CD4-positive, alpha-beta T cell treated with Interleukin-17A for 4 hours (primary cell): Measurements from ENCODE around the gene DLGAP4.
A peak's percentile ranks its signal among the peaks of the same experiment; 100 is the strongest.

Experiments
- DNase-seq: peaks from one replicate; pipeline ENCODE4 v3.0.0-alpha.2; 2020; ENCODE audit warnings: mixed read lengths

DLGAP4 gene

DNA sequence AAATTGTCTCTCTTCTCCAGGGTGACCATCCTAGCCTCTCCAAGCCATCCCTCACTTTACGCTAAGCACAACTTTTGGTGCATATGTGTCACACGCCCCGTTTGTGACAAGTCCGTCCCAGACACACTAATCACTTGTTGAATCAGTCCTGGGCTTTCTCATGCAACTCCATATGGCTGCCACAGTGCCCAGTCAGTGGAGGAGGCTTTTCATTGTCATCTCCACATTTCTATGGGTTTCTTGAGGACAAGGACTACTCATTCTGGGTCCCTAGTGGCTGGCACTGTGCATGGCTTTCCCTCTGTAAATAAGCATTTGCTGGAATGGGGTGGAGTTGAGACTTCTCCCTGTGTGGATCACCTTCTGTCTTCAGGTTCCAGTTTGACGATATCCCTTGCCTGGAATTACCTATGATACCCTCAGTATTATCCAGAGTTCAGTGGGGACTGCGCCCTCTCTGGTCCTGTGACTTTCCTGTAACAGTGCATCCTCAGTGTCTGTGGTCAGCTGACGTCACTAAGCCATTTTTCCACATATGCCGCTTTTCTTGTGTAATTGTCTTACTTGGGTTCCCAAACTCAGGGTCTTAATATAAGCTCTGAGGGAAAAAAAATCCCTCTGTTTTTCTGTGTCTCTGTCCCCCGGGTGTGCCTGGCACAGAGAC lies 175.4 kb downstream of the DLGAP4 start:
- DNase-seq: no peak

DNA sequence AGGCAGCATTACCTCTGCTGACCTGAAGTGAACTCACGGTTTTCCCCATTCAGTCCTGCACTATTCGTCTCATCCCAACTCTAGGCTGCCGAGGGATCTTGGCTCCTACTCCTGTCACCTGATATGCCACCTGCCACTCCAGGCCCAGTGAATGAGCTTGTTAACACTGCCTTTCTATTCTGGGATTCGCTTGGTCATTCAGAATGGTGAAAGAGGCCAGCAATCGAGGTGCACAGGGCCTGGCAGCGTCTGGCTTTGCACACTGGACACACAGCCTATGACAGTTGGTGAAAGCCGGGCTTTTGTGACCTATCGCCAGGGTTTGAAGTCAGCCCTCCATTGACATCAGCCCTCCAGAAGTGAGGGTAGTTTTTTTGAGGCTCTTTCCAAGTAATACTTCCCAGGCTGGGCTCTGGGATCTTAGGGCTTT lies 175.9 kb downstream of the DLGAP4 start:
- no peak for DNase-seq

DNA sequence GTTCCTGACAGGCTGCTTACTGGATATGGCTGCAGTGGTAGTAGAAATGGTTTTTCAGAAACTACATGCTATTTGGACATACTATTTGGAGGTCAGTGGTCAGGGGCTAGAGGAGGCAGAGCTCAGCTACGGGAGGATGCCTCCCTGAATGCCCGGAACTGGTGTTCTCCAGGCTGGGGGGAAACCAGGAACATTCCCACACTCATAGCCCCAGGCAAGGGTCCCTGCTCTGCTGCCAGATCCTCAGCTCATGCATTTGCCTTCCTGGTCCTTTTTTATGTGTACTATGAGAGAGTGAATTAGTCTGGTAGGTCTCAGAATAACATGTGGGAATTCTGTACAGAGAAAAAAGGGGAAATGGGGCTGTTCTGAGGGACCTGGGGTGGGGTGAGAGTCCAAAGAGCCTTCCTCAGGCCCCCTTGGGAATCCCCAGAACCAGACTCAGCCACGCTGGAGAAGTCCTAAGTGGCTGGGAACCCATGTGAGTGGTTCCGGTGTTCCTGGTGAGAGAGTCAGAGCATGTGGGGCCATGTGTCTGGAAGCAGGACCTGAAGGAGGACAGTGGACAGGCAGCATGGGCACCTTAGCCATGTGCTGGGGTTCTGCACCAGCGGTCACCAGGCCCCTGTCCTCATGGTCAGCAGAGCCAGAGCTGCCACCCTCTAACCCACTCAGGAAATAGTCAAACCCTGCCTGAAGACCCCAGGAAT lies 177.2 kb downstream of the DLGAP4 start:
- DNase-seq: no peak

DNA sequence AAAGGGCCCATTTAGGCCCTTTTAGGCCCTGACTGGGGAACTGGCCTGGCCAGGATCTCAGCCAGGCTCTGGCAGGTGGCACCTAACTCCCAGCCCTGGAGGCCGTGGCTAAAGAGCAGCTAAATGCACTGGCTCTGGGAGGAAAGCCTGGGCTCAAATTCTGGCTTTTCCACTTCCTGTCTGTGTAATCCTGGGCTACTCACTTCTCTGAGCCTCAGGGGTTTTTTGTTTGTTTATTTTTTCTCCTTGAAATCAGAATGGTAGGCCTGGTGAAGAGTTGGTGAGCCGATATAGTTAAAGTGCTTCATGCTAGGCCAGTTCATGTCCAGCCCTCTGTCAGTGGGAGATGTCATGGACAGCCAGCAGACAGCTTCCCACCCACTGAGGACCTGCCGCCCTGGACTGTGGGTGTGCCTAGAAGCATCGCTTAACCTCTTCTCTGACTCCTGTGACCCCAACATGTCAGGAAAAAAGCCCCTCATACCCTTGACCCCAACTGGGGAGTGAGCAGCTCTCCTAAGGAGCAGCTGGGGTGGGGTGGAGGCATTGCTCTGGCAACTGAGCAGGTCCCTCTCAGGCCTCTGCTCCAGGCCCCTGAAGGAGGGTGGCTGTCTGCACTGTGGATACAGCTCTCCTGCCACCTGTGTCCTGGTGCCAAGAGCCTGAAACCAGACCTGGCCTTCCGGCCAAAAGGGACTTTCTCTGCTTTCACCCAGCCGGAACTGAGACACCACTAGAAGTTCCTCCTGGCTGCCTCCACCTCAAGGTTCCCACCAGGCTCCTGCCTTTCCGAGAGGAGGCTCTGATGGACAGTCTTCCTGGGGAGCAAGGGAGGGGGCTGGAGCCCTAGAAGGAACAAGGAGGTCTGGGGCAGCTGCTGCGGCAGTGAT lies 178.0 kb downstream of the DLGAP4 start:
- no peak for DNase-seq

DNA sequence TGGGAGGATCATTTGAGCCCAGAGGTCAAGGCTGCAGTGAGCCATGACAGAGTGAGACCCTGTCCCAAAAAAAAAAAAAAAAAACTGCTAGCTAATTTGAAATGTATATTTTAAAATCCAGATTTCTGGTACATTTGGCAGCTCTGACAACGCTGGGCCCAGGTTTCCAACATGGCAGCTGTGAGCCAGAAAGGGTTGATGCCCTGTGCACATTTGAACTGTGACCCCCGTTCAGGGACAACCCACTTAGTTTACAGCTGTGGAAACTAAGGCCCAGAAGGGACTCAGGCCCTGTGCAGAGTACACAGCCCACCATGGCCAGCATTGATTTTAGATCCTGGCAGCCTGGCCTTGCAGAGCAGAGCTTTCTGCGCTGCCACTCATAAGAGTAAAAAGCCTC lies 179.1 kb downstream of the DLGAP4 start:
- no peak for DNase-seq

DNA sequence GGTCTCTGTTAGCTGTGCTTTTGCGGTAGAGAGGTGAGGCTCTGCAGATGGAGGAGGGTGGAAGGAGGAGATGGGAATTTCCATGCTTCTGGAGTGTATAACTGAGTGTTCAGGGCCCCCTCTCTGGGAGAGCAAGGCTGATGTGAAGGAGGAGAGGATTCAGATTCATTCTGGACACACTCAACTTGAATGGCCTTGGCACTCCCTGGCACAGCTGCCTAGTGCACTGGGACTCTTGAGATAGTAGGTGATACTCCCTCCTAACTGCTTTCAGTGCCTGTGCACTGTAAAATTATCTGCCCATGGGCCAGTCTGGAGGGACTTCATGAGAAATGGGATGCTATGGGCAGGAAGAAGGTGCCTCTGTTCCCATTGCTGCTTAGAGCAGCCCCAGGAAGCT lies 180.9 kb downstream of the DLGAP4 start:
- no peak for DNase-seq

DNA sequence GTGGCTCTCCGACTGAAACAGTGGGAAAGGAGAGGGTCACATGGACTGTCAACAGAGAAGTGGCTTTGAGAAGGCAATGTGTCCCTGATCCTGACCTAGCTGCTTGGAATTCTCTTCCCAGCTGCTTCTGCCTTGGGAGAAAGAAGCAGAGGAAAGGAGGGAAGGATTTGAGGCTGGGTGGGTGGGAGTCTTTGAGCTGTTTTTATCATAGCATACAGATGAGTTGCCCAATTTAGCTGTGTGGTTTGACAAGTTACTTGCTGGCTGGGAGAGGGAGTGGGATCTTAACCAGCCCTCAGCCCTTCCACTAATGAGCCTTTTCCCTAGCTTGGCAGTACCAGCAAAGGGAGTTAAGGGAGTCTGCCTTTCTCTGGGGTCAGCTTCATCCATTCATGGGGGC lies 184.1 kb downstream of the DLGAP4 start:
- no peak for DNase-seq

DNA sequence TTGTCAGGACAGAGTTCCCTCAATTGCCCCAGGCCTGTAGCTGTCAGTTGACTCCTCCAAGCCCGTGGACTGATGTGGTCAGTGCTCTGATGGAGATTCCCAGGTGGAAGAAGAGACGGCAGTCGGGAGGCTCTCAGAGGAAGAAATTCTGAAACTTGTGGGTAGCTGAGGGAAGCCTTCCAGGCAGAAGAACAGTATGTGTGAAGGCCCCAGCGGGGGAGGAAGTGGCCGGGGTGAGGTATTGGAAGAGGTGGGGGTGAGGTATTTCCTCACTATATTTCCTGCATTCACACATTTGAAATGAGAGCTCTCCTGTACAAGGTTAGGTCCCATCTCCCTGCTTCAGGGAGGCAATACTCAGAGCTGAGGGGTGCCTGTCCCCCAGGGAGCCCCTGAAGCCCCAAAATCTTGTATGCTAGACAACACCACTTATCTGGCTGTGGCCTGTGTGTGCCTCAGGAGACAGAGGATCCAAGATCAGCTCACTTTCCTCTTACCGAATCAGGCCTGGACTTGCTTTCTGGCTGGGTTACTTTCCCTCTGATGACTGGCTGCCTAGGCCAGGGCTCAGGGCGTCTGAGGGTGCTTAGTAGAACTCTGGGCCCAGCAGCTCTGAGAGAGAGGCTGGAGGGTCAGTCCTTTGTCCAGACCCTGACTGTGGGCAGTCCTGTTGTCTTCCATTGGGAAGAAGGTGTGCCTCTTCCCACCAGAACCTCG lies 185.9 kb downstream of the DLGAP4 start:
- peak; percentile 78 for DNase-seq

DNA sequence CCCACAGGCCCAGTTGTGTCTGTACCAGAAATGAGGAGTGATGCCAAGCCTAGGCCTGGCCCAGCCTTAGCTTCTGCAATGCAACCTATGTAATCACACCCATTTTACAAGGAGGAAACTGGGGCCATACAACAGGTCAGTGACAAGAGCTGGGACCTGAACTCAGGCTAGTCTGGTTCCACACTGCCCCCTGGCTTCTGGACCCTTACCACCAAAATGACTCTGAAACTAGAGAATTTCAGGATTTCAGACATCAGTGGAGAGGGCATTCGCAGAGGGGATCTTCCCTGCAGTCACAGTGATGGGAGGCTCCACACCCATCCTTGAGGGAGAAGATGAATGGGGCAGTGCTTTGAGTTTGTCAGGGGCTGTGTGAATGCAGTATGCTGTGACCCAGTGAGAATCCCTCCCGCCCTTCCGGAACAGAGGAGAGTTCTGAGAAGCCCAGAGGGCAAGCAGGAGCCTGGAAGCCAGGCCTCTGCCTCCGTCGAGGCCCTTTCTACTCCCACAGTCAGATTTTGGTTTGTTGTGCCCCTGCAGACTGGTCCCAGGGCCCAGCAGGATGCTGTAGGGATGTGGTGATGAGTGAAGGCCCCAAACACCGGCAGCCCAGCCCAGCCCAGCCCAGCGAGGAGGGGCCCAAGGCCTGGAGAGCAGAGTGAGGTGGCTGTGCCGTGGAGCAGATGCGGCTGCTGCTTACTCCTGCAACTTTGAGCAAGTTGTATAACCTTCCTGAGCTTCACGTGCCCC lies 187.1 kb downstream of the DLGAP4 start:
- peak; percentile 44 for DNase-seq

DNA sequence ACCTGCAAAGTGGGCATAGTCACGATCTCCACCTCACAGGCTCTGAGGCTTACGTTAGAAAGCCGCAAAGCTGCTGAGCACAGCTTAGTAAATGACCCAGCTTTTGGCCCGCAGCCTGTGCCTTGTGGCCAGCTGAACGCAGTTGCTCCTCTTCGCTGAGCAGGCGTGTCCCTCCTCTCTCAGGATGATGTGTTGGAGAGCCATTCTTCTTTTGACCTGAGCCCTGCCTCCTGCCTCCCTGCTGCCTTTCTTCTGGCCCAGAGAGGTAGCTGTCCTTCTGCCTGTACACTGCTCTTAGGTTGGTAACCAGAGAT lies 187.6 kb downstream of the DLGAP4 start:
- DNase-seq: no peak

DNA sequence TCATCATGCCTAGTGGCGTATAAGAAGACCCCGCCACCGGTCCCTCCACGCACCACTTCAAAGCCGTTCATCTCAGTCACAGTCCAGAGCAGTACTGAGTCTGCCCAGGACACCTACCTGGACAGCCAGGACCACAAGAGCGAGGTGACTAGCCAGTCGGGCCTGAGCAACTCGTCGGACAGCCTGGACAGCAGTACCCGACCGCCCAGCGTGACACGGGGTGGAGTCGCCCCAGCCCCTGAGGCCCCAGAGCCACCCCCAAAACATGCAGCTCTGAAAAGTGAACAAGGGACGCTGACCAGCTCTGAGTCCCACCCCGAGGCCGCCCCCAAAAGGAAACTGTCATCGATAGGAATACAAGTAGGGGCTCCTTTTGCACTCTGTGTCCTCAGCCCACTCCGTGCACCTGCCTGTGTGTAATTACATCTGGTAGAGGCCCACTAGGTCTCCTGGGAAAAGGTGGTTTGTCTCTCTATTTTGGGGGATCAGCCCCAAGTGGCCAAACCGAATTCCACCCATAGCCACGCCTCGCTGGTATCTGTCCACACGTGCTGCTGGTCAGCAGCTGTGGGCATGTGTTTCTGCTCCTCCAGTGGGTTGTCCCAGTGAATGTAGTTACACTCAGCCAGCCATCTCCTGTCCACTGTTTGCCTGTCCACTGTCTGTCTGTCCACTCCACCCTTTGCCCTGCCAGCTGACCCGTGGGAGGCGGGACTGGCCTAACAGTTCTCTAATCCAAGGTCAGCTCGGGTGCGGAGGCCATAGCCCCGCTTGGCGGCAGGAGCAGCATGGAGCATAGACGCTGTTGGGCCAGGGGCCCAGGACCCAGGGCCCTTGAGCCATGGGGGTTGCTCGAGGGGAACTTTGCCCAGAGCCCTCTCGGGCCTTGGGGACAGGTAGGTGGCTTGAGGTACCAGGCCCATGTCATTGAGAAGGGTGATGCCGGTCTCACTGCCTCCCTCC lies 190.8 kb downstream of the DLGAP4 start:
- DNase-seq: no peak

DNA sequence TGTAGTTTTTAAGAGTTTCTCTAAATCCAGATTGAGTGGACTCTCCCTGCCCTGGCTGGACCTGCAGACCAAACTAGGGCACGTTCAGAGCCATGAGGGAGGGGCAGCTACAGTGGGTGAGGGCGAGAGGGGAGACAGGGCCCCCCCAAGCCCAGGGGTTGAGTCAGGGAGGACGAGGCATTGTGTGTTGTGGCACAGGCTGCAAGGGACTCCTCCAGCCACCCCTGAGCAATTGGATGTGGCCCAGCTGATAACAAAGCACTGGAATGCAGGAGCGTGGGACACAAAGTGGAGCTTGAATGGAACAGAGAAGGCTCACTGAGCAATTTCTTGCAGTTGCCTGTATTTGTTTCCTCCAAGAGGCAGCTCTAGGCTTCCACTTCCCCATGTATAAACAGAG lies 191.7 kb downstream of the DLGAP4 start:
- DNase-seq: no peak

DNA sequence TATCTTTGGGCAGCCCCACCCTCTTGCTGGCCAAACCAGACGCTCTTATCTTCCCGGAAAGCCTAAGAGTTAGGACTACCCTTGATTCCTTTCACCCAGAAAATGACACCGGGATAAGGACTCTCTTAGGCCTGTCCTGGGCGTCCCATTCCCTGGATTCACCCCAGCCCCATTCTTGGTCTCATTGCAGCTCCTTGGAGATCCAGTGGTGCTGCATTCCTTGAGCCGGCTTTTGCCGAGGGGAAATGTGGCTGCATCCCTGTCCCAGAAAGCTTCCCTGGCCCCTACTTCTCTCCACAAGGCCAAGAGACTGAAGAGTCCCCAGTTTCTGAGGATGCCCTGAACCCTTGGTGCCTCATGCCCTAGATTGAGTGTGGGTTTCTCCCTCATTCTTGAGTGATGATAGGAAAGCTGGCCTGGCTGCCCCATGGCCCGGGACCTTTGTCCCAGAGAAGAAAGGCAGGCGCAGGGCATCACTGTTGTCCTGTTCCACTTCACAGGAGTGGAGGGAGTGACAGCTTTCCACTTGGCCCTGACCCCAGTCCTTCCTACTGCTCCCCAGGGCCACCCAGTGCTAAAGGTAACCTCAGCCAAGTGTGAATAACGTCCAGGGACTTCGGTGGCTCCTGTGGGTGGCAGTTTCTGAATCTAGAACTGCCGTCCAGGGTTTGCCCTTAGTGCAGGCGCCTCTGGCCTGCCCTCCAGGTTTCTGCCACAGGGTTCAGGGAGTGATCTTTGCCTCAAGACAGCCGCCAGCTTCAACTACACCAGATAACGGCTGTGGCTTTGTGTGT lies 192.4 kb downstream of the DLGAP4 start:
- no peak for DNase-seq

DNA sequence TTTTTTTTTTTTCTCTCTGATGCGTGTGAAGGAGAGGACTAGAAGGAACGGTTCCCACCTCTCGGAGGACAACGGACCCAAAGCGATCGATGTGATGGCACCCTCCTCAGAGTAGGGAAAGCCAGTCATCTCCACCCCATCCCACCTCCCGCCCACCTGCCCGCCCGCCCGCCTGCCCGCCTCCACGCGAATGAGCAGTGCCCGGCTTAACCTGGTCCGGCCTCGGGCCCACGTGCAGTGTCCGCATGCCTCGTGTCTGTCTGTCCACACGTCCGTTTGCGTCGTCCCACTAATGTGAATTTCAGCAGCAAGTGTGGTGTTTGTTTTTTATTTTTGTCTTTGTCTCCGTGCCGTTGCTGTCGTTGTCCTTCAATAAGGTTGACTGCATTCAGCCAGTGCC lies 193.1 kb downstream of the DLGAP4 start:
- no peak for DNase-seq

DNA sequence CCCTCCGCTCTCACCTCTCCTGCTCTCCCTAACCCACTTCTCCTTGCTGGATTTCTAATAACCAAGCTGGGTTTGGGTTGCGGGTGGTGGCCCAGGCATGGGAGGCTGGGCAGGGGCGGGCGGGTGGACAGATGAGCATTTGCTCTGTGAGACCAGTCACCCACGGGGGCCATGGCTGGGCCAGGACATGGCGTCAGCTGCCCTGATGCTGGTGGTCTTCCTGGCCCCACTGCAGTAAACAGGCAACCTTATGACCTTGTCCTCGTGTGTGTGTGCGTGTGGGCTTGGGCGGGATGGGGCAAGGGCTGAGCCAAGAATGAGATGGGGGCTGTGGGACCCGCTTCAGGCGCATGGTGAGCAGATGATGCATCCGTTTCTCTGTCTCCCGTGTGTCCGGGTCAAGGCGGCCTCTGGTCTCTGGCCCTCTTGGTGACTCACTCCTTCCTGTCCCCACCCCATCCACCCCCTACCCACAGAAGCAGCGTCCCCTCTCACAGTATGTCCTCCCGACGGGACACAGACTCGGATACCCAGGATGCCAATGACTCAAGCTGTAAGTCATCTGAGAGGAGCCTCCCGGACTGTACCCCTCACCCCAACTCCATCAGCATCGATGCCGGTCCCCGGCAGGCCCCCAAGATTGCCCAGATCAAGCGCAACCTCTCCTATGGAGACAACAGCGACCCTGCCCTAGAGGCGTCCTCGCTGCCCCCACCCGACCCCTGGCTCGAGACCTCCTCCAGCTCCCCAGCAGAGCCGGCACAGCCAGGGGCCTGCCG lies 193.8 kb downstream of the DLGAP4 start:
- no peak for DNase-seq

DNA sequence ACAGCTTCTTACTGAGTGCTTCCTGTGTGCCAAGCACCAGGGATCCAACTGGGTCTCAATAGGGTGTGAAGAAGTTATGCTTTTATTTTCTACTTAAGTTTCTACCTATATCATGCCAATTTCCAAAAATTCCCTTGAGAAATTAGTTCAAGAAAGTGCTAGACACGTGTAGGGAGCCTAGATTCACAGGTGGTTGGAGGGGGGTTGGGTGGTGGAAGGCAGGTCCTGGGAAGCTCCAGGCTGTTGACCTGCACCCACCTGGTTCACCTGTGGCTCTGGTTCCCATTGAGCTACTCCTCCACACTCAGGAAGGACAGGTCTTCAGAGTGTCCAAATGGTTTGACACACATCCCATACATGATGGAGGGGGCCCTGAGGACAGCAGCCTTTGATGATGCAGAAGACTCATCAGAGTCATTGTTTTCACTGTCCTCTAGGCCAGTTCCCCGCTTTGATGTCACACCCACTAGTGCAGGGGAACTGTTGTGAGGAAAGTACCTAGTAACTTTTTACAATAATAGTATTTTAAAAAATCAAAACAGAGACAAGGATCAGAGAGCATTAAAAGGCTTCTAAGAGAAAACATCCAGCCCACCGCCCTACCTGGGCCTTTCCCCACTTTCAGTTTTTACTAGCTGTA lies 195.3 kb downstream of the DLGAP4 start:
- no peak for DNase-seq

DNA sequence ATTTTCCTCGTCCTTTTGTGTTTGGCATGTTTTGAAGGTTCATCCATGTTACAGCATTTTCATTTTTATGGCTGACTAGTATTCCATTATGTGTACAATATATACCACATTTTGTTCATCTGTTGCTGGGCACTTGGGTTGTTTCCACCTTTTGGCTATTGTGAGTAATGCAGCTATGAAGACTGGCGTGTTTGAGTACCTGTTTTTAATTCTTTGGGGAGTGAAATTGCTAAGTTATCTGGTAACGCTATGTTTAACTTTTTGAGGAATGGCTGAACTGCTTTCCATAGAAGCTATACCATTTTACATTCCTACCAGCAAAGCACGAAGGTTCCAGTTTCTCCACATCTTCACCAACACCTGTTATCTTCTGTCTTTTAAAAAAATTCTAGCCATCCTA lies 198.2 kb downstream of the DLGAP4 start:
- no peak for DNase-seq

DNA sequence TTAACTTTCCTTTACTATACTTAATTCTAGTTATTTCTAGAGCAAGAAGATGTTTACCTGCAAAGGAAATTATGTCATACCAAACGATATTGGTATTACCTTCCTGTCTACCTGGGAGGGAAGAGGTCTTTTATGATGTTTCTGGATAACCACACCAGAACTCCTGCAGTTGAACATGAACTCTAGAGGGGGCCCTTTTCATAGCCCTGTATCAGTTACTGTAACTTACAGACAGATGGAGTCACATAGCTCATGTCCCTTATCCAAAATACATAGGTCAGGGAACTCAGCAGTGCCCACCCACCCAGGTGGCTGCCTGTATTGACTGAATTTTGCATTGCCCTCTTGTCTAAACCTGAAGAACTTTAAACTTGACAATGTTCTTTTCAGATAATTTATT lies 200.1 kb downstream of the DLGAP4 start:
- no peak for DNase-seq

DNA sequence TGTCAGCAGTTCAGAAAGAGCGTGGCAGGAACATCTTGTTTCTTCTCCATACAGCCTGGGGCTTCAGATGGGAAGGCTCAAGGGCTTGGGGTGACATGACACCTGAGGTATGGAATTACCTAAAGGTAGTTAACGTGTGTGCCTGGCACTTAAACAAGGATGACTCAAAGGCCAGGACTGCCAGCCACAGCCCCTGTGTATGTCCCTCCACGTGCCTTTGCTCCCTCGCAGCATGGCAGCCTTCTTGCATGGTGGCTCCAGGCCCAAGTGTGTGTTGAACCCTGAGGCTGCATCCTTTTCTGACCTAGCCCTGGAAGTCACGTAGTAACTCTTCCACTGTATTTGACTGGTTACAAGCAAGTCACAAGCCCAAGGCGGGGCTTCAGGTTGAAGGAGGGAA lies 201.6 kb downstream of the DLGAP4 start:
- DNase-seq: no peak
